GM21526 (cell line): ENCODE measurements around the gene RIPK4.

Experiments used
- ATAC-seq: cut with Tn5 transposase; IDR thresholded peaks from one replicate; pipeline ENCODE4 v1.9.1; 2021; ENCODE audit warnings: moderate library complexity; ENCODE audit not compliant: unreplicated experiment, low FRiP score

RIPK4 gene

GRCh38 chr21:41766883-41767605 lies at the start of gene RIPK4:
Gene RIPK4, minus strand, starts transcription at chr21:41767052. Its CDS starts 11 bp downstream, at chr21:41767041.
- no peak for ATAC-seq

GRCh38 chr21:41815652-41816582 lies 49.1 kb upstream of the RIPK4 start:
- ATAC-seq: no peak

GRCh38 chr21:41813226-41813625 lies 46.4 kb upstream of the RIPK4 start:
- ATAC-seq: no peak

- no peak for ATAC-seq
These were observed 45.8 kb upstream of the RIPK4 start for GRCh38 chr21:41812679-41813078.

- no peak for ATAC-seq
These were observed 43.7 kb upstream of the RIPK4 start for GRCh38 chr21:41810597-41810932.

- ATAC-seq: no peak
These were observed 43.2 kb upstream of the RIPK4 start for GRCh38 chr21:41809891-41810596.

- ATAC-seq: no peak
These were observed 42.0 kb upstream of the RIPK4 start for GRCh38 chr21:41808846-41809245.

- ATAC-seq: no peak
These were observed 41.2 kb upstream of the RIPK4 start for GRCh38 chr21:41808094-41808493.

GRCh38 chr21:41806773-41807172 lies 39.9 kb upstream of the RIPK4 start:
- no peak for ATAC-seq

GRCh38 chr21:41805643-41806042 lies 38.8 kb upstream of the RIPK4 start:
- no peak for ATAC-seq

- ATAC-seq: no peak
These were observed 38.2 kb upstream of the RIPK4 start for GRCh38 chr21:41805038-41805437.

GRCh38 chr21:41804381-41804780 lies 37.5 kb upstream of the RIPK4 start:
- ATAC-seq: no peak

GRCh38 chr21:41803316-41803715 lies 36.5 kb upstream of the RIPK4 start:
- no peak for ATAC-seq

GRCh38 chr21:41802684-41803083 lies 35.8 kb upstream of the RIPK4 start:
- ATAC-seq: no peak

- ATAC-seq: no peak
These were observed 35.3 kb upstream of the RIPK4 start for GRCh38 chr21:41802198-41802584.

- no peak for ATAC-seq
These were observed 34.7 kb upstream of the RIPK4 start for GRCh38 chr21:41801321-41802197.

GRCh38 chr21:41800425-41801320 lies 33.8 kb upstream of the RIPK4 start:
- no peak for ATAC-seq

GRCh38 chr21:41799763-41800162 lies 32.9 kb upstream of the RIPK4 start:
- no peak for ATAC-seq

GRCh38 chr21:41798326-41798725 lies 31.5 kb upstream of the RIPK4 start:
- ATAC-seq: no peak
